ENCODE measurements around the gene PARD3.

PARD3 gene

GRCh38 chr10:34252111-34252510 is 563.0 kb downstream of the PARD3 start:
- DNase-seq (ENCODE audit: low spot score): no peak

GRCh38 chr10:34251177-34251576 is 563.9 kb downstream of the PARD3 start:
- DNase-seq (ENCODE audit: low spot score): no peak

DNA sequence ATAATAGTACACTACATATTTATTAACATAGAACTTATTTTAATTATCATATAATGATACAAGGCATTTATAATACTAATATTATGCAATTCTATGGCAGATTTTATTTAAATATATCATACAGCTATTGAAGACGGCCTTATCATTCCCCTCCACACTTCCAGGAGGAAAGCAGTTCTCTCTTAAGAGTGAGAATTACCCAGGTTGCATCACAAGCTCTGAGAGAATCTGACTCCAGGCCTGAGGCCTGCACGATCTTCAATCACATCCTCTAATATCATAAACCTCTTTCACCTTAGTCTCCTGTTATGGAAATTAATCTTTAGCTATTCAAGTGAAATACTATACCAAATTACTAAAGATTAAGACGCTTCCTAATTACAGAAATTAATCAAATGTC is 564.4 kb downstream of the PARD3 start:
- no peak for DNase-seq (ENCODE audit: low spot score)

- no peak for DNase-seq (ENCODE audit: low spot score)
These were observed 565.5 kb downstream of the PARD3 start for GRCh38 chr10:34249634-34250033.

DNA sequence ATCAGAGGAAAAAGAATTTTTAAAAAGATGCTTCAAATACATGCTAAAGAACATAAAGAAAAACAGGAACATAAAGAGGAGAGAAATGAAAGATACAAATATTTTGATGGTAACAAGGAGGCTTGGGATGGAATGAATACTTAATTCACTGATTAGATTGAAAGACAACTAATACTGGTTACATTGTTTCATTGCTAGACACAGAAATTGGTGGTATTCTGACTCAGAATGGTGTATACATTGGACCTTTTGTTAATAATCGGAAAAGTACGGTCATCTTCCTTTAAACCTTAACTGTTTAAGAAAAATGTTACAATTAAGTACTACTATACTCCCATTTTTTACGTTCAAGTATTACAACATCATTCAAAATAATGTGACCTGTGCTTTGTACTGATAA is 567.5 kb downstream of the PARD3 start:
- DNase-seq (ENCODE audit: low spot score): no peak

- no peak for DNase-seq (ENCODE audit: low spot score)
These were observed 570.2 kb downstream of the PARD3 start for GRCh38 chr10:34244756-34245484.

DNA sequence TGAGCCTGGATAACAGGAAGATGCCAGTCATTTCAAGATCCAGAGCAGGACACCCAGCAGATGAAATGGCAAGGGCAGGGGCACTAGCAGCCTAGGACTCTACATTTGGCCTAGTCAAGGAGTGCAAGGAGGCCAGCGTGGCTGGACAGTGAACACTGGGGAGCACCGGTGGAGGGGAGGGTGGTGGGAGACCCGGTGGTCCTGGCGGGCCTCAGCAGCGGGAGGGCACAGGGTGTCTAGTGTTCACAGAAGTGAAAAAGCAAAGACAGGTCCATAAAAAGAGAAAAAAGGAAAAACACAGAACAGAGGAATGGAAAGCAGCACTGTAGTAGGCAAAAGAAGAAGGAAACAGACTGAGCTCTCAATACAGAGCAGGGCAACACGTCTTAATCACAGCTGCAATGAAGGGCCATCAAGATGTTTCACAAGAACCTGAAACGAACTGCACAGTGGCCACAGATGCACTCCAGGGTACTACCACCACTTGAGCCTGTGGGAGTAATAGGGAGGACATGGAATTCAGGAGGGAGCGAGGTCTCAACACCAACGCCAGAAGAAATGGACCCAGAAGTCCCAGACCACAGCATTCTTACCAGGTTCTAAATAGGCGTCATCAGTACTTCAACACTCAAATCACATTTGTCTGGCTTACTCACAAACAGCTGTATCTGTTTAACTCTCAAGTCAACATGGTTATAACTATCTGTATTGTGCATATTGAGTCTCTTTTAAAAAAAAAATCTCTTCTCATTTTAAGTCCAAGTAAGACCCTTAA is 573.7 kb downstream of the PARD3 start:
- no peak for DNase-seq (ENCODE audit: low spot score)

- no peak for DNase-seq (ENCODE audit: low spot score)
These were observed 575.1 kb downstream of the PARD3 start for GRCh38 chr10:34240039-34240438.

GRCh38 chr10:34237898-34238455 is 577.1 kb downstream of the PARD3 start:
- DNase-seq (ENCODE audit: low spot score): no peak

DNA sequence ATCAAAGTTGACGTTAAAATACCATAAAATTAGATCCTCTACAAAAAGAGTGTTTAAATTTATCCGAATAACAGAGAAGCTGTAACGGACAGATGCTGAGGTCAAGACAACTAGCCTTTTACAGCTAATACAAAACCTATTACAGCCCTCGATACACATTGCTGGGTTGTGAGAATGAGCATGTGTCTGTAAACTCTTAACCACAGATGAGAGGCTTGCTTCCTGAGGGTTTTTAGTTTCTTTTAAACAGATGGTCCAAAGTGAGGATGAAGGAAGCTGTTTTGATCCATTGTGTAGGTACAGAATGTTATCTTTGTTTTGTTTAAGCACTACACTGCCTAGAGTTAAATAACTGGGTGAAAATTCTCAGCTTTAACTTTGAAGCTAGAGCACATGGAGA is 578.2 kb downstream of the PARD3 start:
- no peak for DNase-seq (ENCODE audit: low spot score)

DNA sequence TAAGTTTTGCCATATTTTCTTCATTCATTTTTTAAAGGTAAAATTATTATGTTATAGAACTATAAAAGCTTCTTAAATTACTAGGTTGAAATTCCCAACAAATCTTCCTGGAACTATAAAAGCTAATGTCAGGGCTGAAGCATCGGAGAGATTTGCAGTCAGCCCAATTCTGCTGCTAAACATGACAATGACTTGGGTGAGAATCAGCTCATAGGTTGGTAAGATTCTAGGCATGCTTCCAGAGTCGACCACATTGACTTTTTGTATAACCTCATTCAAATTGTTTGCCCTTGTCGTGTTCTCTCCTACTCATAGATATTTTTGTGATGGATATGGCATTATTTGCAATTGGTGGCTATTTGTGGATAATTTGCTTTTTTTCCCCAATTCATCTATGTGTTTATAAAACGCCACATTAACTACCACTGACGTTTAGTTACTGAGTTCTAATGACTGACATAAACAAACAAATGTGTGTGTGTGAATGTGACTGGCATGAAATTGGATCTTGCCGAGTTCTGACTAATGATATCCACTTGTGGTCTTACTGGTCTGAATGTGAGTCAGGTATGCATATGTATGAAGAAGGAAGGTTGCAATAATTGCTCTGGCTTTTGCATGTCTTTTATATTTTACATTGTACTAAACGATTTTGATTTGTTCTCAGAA is 579.8 kb downstream of the PARD3 start:
- no peak for DNase-seq (ENCODE audit: low spot score)

DNA sequence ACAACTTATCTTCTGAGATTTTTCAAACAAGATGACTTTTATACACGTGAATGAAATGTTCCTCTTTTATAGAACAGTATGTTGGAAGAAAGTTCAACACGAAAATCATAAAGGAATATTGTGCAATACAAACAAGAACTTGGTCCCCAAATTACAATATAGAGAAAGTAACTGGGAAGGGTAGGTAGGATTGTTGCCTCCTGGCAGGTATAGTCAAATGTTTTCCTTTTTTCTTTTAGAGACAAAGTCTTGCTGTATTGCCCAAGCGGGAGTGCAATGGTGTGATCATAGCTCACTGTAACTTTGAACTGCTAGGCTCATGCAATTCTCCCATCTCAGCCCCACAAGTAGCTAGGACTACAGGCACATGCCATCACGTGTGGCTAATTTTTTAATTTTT is 582.6 kb downstream of the PARD3 start:
- DNase-seq (ENCODE audit: low spot score): no peak

DNA sequence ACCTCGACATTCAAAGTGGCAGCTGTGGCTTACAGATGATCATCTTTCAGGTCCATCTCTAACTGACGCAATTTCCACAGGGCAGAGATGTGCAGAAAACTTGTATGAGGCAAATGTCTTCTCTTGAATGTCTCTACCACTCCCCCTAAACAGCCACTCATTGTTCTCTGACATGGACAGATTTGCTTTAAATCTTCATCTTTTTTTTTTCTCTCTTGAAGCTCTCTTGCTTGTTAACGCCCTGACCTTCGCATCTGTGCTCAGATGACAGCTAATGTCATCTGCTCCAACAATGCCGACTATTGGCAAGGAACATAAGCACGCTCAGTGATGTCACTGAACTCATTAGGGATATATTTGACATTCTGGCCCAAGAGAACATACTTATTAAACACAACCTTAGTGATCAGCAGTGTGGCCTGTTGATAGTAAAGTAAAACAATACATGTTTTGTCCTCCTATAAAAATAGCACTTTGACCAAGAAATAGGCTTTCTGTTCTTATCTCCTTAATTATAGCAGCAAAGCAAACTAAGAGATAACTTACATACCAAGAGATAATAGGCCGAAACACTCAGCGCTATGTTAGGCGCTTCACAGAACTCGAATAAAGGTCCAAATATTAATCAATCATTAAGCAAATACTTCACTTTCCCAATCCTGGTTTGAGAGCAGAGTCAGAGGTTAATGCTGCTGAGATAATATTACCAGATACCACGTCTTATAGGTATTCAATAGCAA is 583.5 kb downstream of the PARD3 start:
- no peak for DNase-seq (ENCODE audit: low spot score)

GRCh38 chr10:34229917-34230316 is 585.2 kb downstream of the PARD3 start:
- no peak for DNase-seq (ENCODE audit: low spot score)

GRCh38 chr10:34228066-34228465 is 587.0 kb downstream of the PARD3 start:
- DNase-seq (ENCODE audit: low spot score): no peak

DNA sequence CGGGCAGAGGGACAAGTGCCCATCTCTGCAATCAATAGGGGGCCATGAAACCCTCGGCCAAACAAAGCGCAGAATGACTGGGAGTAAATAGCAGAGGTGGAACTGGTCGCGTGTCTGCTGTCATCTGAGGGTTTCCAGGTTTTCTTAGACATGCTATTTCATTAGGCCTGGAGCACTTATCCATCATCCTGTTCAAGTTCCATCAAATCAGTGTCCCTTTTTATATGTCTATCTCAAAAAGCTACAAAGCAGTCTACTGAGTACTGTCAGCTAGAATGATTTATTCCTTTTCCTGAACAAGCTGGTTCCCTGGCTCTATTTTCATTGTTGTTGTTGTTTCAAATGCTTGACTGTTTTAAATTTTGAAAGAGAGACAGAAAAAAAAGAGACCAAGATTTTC is 590.5 kb downstream of the PARD3 start:
- no peak for DNase-seq (ENCODE audit: low spot score)

- DNase-seq (ENCODE audit: low spot score): no peak
These were observed 591.4 kb downstream of the PARD3 start for GRCh38 chr10:34223658-34224057.

GRCh38 chr10:34222359-34222758 is 592.7 kb downstream of the PARD3 start:
- DNase-seq (ENCODE audit: low spot score): no peak

GRCh38 chr10:34219753-34220548 is 595.1 kb downstream of the PARD3 start:
- DNase-seq (ENCODE audit: low spot score): no peak

- DNase-seq (ENCODE audit: low spot score): no peak
These were observed 597.6 kb downstream of the PARD3 start for GRCh38 chr10:34217524-34217923.

DNA sequence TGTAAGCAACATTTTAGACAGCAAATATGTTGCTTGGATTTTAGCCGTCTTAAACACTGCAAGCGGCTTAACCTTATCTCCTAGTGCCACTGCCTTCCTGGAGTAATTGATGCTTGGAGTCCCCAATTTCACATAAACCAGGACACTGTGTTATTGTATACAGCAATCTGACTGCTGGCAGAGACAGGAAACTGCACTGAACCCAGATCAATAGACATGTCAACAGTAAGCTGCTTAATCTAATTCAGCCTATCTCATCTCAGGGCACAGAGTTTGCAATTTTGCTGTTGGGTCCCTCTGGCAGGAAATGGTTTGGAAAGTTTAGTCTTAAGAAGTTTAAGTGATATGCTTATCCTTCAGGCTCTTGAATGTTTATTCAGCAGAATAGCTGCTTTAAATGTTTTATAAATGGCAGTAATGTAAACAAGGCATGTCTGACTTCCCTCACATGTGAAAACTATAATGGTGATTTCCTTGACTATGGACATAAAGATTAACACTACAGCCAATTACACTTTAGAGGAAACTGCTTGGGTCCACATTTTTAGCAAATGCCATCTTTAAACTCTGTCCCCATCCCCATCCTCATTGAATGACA is 598.6 kb downstream of the PARD3 start:
- no peak for DNase-seq (ENCODE audit: low spot score)

Measured in hematopoietic multipotent progenitor cell treated with erythropoietin and hydrocortisone succinate and interleukin-3 and kit ligand, for 17 days (in vitro differentiated cells).